Activated CD4-positive, alpha-beta memory T cell treated with anti-CD3 and anti-CD28 coated beads for 36 hours (primary cell): ENCODE data around the gene NGEF. TPM values are rescaled to one million over a fixed set of nuclear protein-coding genes. Genes with fewer than 3 reads are reported as not detected.
"Not testable (repeated sequence)": the region's sequence is repeated elsewhere in the genome, so short reads cannot be mapped to it uniquely, and the experiment has no call there.

ENCODE experiments used
- CTCF ChIA-PET: fragments of 350-600 bp; sonication (Branson Sonifier 250); formaldehyde crosslinking; loops from one replicate; lab custom pipeline; 2021; ENCODE audit warnings: antibody characterized with exemption, inconsistent platforms; lab: Charles Lee
- POLR2A ChIA-PET: fragments of 350-600 bp; sonication (Branson Sonifier 250); formaldehyde crosslinking; loops from one replicate; lab custom pipeline; 2021; ENCODE audit warnings: antibody characterized with exemption; lab: Charles Lee
- DNase-seq: peaks from one replicate; pipeline ENCODE4 v3.0.0-alpha.2; 2020
- H3K27ac Mint-ChIP-seq: one replicate; pipeline ENCODE4 v1.8.0; 2021; ENCODE audit warnings: mixed read lengths
- H3K27me3 Mint-ChIP-seq: one replicate; pipeline ENCODE4 v1.8.0; 2021; ENCODE audit warnings: mixed read lengths
- H3K36me3 Mint-ChIP-seq: one replicate; pipeline ENCODE4 v1.8.0; 2021; ENCODE audit warnings: mixed read lengths
- H3K4me1 Mint-ChIP-seq: one replicate; pipeline ENCODE4 v1.8.0; 2021; ENCODE audit warnings: low read depth, mixed read lengths
- H3K4me3 Mint-ChIP-seq: one replicate; pipeline ENCODE4 v1.8.0; 2021; ENCODE audit warnings: mild to moderate bottlenecking, mixed read lengths
- H3K9me3 Mint-ChIP-seq: one replicate; pipeline ENCODE4 v1.8.0; 2021; ENCODE audit warnings: mixed read lengths
- intact Hi-C: fragments of 100-400 bp; cut with micrococcal nuclease; formaldehyde crosslinking; loops from one replicate; pipeline ENCODE4 v1.15.1; 2023
- total RNA-seq, 2 experiments: library from RNA; stranded (reverse); gene quantifications; one replicate each; pipeline ENCODE4 v1.2.3, GENCODE V29; 2021

Gene NGEF
- total RNA-seq, 2 experiments from 2014 or later: 4.2 to 5.4 TPM

GRCh38 chr2:232860593-232861241, 152.3 kb downstream of the NGEF start:
- H3K36me3 Mint-ChIP-seq: peaks cover 21% of the 10 kb centered on the region
- CTCF ChIA-PET: interaction anchor here (1.6 kb wide), 1 partner anchor 193 kb away, joined by 11 read pairs; no protein-coding TSS in a partner anchor
- DNase-seq: no peak

GRCh38 chr2:232859385-232859916, 153.6 kb downstream of the NGEF start:
- DNase-seq: no peak
- H3K36me3 Mint-ChIP-seq: peaks cover 21% of the 10 kb centered on the region
- H3K4me1 Mint-ChIP-seq: peaks cover 4% of the 10 kb centered on the region
- H3K27ac Mint-ChIP-seq: no peak overlapping the region
- intact Hi-C loops: no loop called here
- ChIA-PET POLR2A (no interaction called here), CTCF (interaction anchor here (0.9 to 1.6 kb wide), 2 partner anchors 194 to 201 kb away, joined by 3 to 11 read pairs; partner anchors contain the start of gene INPP5D)
- H3K27me3 Mint-ChIP-seq: no peaks in the 10 kb centered on the region
- no peaks in the 10 kb centered on the region for H3K9me3 Mint-ChIP-seq
- H3K4me3 Mint-ChIP-seq: no peak overlapping the region

More at GRCh38 chr2:232860593-232861241, 152.3 kb downstream of the NGEF start:
- POLR2A ChIA-PET: no interaction called here
- H3K4me3 Mint-ChIP-seq: no peak overlapping the region
- H3K9me3 Mint-ChIP-seq: no peaks in the 10 kb centered on the region
- peaks cover 4% of the 10 kb centered on the region for H3K4me1 Mint-ChIP-seq
- H3K27me3 Mint-ChIP-seq: no peaks in the 10 kb centered on the region
- H3K27ac Mint-ChIP-seq: no peak overlapping the region
- intact Hi-C loops: no loop called here

GRCh38 chr2:232857158-232857563, 155.9 kb downstream of the NGEF start:
- CTCF ChIA-PET: interaction anchor here (1.2 kb wide), 1 partner anchor 196 kb away, joined by 3 read pairs; no protein-coding TSS in a partner anchor
- intact Hi-C loops: no loop called here
- no peak for DNase-seq
- no peak overlapping the region for H3K4me3 Mint-ChIP-seq
- H3K4me1 Mint-ChIP-seq: peaks cover 4% of the 10 kb centered on the region
- no peaks in the 10 kb centered on the region for H3K27me3 Mint-ChIP-seq
- peaks cover 27% of the 10 kb centered on the region for H3K36me3 Mint-ChIP-seq
- no peaks in the 10 kb centered on the region for H3K9me3 Mint-ChIP-seq
- no peak overlapping the region for H3K27ac Mint-ChIP-seq
- POLR2A ChIA-PET: no interaction called here

GRCh38 chr2:232854082-232854481, 159.0 kb downstream of the NGEF start:
- intact Hi-C loops: loop anchor here (5.0 kb wide), 1 partner anchor 203 kb away; no protein-coding TSS in a partner anchor
- no peaks in the 10 kb centered on the region for H3K27me3 Mint-ChIP-seq
- DNase-seq: no peak
- no peaks in the 10 kb centered on the region for H3K9me3 Mint-ChIP-seq
- POLR2A ChIA-PET: no interaction called here
- H3K4me1 Mint-ChIP-seq: peaks cover 4% of the 10 kb centered on the region
- CTCF ChIA-PET: interaction anchor here (0.7 to 4.4 kb wide), 10 partner anchors 12 to 418 kb away, joined by 3 to 37 read pairs (median 4); partner anchors contain the start of gene INPP5D
- peaks cover 37% of the 10 kb centered on the region for H3K36me3 Mint-ChIP-seq
- H3K4me3 Mint-ChIP-seq: no peak overlapping the region
- no peak overlapping the region for H3K27ac Mint-ChIP-seq

GRCh38 chr2:232852676-232853075, 160.4 kb downstream of the NGEF start:
- no peaks in the 10 kb centered on the region for H3K27me3 Mint-ChIP-seq
- peaks cover 4% of the 10 kb centered on the region for H3K4me1 Mint-ChIP-seq
- H3K36me3 Mint-ChIP-seq: peaks cover 31% of the 10 kb centered on the region
- no peak for DNase-seq
- ChIA-PET CTCF (interaction anchor here (0.7 to 4.4 kb wide), 13 partner anchors 9 to 427 kb away, joined by 3 to 37 read pairs (median 3); partner anchors contain the start of gene INPP5D), POLR2A (no interaction called here)
- intact Hi-C loops: loop anchor here (1.0 to 5.0 kb wide), 3 partner anchors 176 to 399 kb away; partner anchors contain the start of gene ATG16L1
- no peak overlapping the region for H3K27ac Mint-ChIP-seq
- H3K9me3 Mint-ChIP-seq: no peaks in the 10 kb centered on the region
- H3K4me3 Mint-ChIP-seq: no peak overlapping the region

GRCh38 chr2:232852081-232852480, 161.0 kb downstream of the NGEF start:
- intact Hi-C loops: loop anchor here (2.0 to 5.0 kb wide), 2 partner anchors 177 to 205 kb away; no protein-coding TSS in a partner anchor
- H3K27me3 Mint-ChIP-seq, DNase-seq, H3K27ac Mint-ChIP-seq, POLR2A ChIA-PET, H3K4me1 Mint-ChIP-seq, H3K9me3 Mint-ChIP-seq, H3K4me3 Mint-ChIP-seq: not testable (repeated sequence)
- peaks cover 29% of the 10 kb centered on the region for H3K36me3 Mint-ChIP-seq
- CTCF ChIA-PET: interaction anchor here (0.8 to 4.4 kb wide), 6 partner anchors 8 to 427 kb away, joined by 3 to 37 read pairs (median 4); no protein-coding TSS in a partner anchor

GRCh38 chr2:232850039-232850438, 163.0 kb downstream of the NGEF start:
- Mint-ChIP-seq H3K9me3 (no peaks in the 10 kb centered on the region), H3K27me3 (no peaks in the 10 kb centered on the region), H3K27ac (peak overlapping the region; percentile 46), H3K4me3 (no peak overlapping the region), H3K4me1 (peaks cover 4% of the 10 kb centered on the region), H3K36me3 (peaks cover 40% of the 10 kb centered on the region)
- ChIA-PET POLR2A (no interaction called here), CTCF (interaction anchor here (1.0 kb wide), 1 partner anchor 404 kb away, joined by 4 read pairs; no protein-coding TSS in a partner anchor)
- DNase-seq: no peak
- intact Hi-C loops: loop anchor here (5.0 kb wide), 1 partner anchor 207 kb away; no protein-coding TSS in a partner anchor

GRCh38 chr2:232846055-232846454, 167.0 kb downstream of the NGEF start:
- Mint-ChIP-seq H3K4me1 (no peaks in the 10 kb centered on the region), H3K27me3 (no peaks in the 10 kb centered on the region), H3K36me3 (peaks cover 42% of the 10 kb centered on the region), H3K27ac (no peak overlapping the region), H3K9me3 (no peaks in the 10 kb centered on the region), H3K4me3 (no peak overlapping the region)
- POLR2A ChIA-PET: no interaction called here
- intact Hi-C loops: no loop called here
- DNase-seq: no peak
- CTCF ChIA-PET: no interaction called here

- intact Hi-C loops: no loop called here
- ChIA-PET POLR2A (no interaction called here), CTCF (interaction anchor here (0.9 to 1.4 kb wide), 3 partner anchors 9 to 210 kb away, joined by 3 to 5 read pairs (median 4); no protein-coding TSS in a partner anchor)
- H3K36me3 Mint-ChIP-seq: peaks cover 45% of the 10 kb centered on the region
- H3K27ac Mint-ChIP-seq: no peak overlapping the region
- no peaks in the 10 kb centered on the region for H3K27me3 Mint-ChIP-seq
- DNase-seq: no peak
- H3K9me3 Mint-ChIP-seq: no peaks in the 10 kb centered on the region
- H3K4me3 Mint-ChIP-seq: no peak overlapping the region
- peaks cover 8% of the 10 kb centered on the region for H3K4me1 Mint-ChIP-seq
Observed at GRCh38 chr2:232843834-232844233, 169.2 kb downstream of the NGEF start.

GRCh38 chr2:232842689-232843088, 170.4 kb downstream of the NGEF start:
- ChIA-PET CTCF (interaction anchor here (0.9 to 1.5 kb wide), 3 partner anchors 10 to 211 kb away, joined by 3 to 6 read pairs (median 4); no protein-coding TSS in a partner anchor), POLR2A (no interaction called here)
- no peak overlapping the region for H3K4me3 Mint-ChIP-seq
- peaks cover 19% of the 10 kb centered on the region for H3K4me1 Mint-ChIP-seq
- H3K9me3 Mint-ChIP-seq: no peaks in the 10 kb centered on the region
- H3K27ac Mint-ChIP-seq: no peak overlapping the region
- peaks cover 43% of the 10 kb centered on the region for H3K36me3 Mint-ChIP-seq
- intact Hi-C loops: no loop called here
- H3K27me3 Mint-ChIP-seq: no peaks in the 10 kb centered on the region
- no peak for DNase-seq

- no peak for DNase-seq
- ChIA-PET POLR2A (no interaction called here), CTCF (interaction anchor here (0.6 to 0.7 kb wide), 2 partner anchors 14 to 120 kb away, joined by 3 read pairs; no protein-coding TSS in a partner anchor)
- H3K36me3 Mint-ChIP-seq: peaks cover 38% of the 10 kb centered on the region
- H3K9me3 Mint-ChIP-seq: no peaks in the 10 kb centered on the region
- H3K27me3 Mint-ChIP-seq: no peaks in the 10 kb centered on the region
- peak overlapping the region; percentile 62 for H3K27ac Mint-ChIP-seq
- no peak overlapping the region for H3K4me3 Mint-ChIP-seq
- H3K4me1 Mint-ChIP-seq: peaks cover 31% of the 10 kb centered on the region
- intact Hi-C loops: loop anchor here (5.0 kb wide), 2 partner anchors 57 to 413 kb away; partner anchors contain the start of gene ATG16L1
Observed at GRCh38 chr2:232839411-232840079, 173.5 kb downstream of the NGEF start.
